IPS DF 6.9 (cell line): ENCODE measurements around the gene LRP6.

ENCODE experiments used
- DNase-seq: peaks from one replicate; pipeline ENCODE4 v3.0.0-alpha.2; 2013; ENCODE audit warnings: low read depth, low spot score
- H3K27ac ChIP-seq: one replicate; pipeline ENCODE4 v1.5.1; 2013; ENCODE audit warnings: low read length, control low read depth
- H3K27me3 ChIP-seq: 2 replicates; pipeline ENCODE4 v1.6.1; 2013; ENCODE audit warnings: mild to moderate bottlenecking, low read length; ENCODE audit not compliant: control insufficient read depth, insufficient read depth
- H3K36me3 ChIP-seq: 2 replicates; pipeline ENCODE4 v1.6.1; 2013; ENCODE audit warnings: low read length; ENCODE audit not compliant: control insufficient read depth, insufficient read depth
- H3K4me1 ChIP-seq: 2 replicates; pipeline ENCODE4 v1.6.1; 2013; ENCODE audit warnings: low read length; ENCODE audit not compliant: control insufficient read depth, insufficient read depth
- H3K4me3 ChIP-seq: 2 replicates; pipeline ENCODE4 v1.5.1; 2013; ENCODE audit warnings: mild to moderate bottlenecking, low read length
- H3K9me3 ChIP-seq: 2 replicates; pipeline ENCODE4 v1.6.1; 2013; ENCODE audit warnings: low read length, inconsistent platforms; ENCODE audit not compliant: control insufficient read depth, insufficient read depth
- WGBS: extraction: QIAGEN DNeasy Blood & Tissue Kit; methylation state at CpG from one replicate; pipeline ENCODE4 v1.1.7; 2013; ENCODE audit warnings: mixed read lengths, missing lambda C conversion rate; ENCODE audit not compliant: insufficient read length, insufficient coverage; 5-methylcytosine and 5-hydroxymethylcytosine counted together

Gene LRP6

DNA sequence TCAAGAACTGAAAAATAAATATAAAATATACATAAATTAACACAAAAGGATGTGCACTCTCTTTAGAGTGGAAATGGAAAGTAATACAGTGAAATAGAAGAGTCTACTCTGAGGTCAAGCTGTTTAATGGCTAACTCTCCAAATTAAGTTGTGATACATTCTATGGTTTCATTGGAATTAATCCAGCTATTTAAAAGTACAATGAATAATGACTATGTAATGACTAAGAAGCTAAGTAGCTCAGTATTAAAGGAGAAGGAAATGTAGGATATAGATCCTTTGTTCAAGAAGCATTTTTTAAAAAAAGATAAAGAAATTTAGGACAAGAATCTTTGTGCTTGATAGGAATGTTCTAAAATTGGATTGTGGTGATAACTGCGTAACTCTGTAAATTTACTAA lies 85.3 kb downstream of the LRP6 start:
- WGBS: no CpG with 5 or more reads among the region's 1 CpG
- Histone ChIP-seq H3K9me3 (no peaks in the 10 kb centered on the region), H3K36me3 (peaks cover 2% of the 10 kb centered on the region; the same call in 1 of the 2 replicates), H3K4me1 (no peaks in the 10 kb centered on the region), H3K27ac (no peak overlapping the region), H3K4me3 (no peak overlapping the region), H3K27me3 (no peaks in the 10 kb centered on the region)
- no peak for DNase-seq

DNA sequence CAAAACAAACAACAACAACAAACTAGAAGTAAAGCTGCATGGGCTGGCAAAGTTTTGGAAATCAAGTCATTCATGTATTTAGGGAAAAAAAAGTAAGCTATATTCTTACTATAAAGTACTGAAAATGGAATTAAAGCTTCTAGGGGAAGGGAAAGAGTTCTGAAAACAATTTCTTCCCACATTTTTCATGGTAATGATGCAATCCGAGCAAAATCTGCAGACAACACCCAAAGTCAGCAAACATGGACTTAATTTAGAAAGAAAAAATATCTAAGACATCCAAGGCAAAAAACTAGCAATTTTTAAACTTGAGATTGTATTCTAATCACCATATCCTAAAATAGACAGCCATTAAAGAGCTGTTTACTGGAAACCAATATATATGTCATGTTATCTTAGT lies 86.3 kb downstream of the LRP6 start:
- WGBS: no CpG with 5 or more reads among the region's 1 CpG
- no peaks in the 10 kb centered on the region for H3K9me3 ChIP-seq
- H3K4me3 ChIP-seq: no peak overlapping the region
- H3K4me1 ChIP-seq: no peaks in the 10 kb centered on the region
- DNase-seq: no peak
- no peak overlapping the region for H3K27ac ChIP-seq
- no peaks in the 10 kb centered on the region for H3K27me3 ChIP-seq
- peaks cover 2% of the 10 kb centered on the region; the same call in 1 of the 2 replicates for H3K36me3 ChIP-seq

DNA sequence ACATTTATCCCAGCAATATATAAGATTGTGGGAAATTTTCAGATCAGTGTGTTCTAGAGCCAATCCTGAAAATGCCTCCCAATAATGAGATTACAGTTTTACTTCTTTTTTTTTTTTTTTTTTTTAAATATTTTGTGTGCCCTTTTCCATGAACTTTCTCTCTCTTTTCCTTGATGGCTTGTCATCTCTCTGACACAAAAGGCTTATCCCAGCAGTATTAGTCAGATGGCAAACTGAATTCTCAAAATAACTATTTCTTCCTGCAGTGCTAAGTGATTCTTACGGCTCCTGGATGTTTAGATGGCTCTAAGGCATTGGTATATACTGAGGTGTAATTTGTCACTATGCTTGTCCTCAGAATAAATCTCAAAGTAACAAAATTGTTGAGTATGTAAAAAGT lies 86.7 kb downstream of the LRP6 start:
- WGBS: no CpG with 5 or more reads among the region's 1 CpG
- Histone ChIP-seq H3K36me3 (peaks cover 2% of the 10 kb centered on the region; the same call in 1 of the 2 replicates), H3K27ac (no peak overlapping the region)

DNA sequence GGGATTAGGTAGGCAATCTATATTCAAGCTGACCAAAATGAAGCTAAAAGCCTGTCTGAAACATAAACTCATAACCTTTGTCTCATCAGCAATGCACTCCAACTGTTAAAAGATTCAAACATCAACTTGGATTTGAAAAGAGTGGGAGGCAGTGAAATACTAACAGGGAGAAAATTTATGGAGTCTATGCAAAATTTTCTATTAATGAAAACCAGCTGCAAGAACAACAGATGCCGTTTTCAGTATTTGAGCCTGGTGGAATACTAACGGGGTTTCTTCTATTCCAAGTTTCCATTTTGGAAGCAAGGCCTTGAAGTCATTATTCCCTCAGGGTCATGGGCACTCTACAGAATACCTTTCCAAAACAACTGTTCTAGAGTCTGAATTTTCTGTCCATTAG lies 88.3 kb downstream of the LRP6 start:
- DNase-seq: no peak
- Histone ChIP-seq H3K4me3 (no peak overlapping the region), H3K36me3 (peaks cover 2% of the 10 kb centered on the region; the same call in 1 of the 2 replicates), H3K9me3 (no peaks in the 10 kb centered on the region), H3K4me1 (no peaks in the 10 kb centered on the region), H3K27ac (no peak overlapping the region), H3K27me3 (no peaks in the 10 kb centered on the region)
- WGBS: no CpG with 5 or more reads among the region's 2 CpGs

More for the DNA sequence above, 86.7 kb downstream of the LRP6 start:
- no peak overlapping the region for H3K4me3 ChIP-seq
- H3K27me3 ChIP-seq: no peaks in the 10 kb centered on the region
- H3K9me3 ChIP-seq: no peaks in the 10 kb centered on the region
- H3K4me1 ChIP-seq: no peaks in the 10 kb centered on the region
- DNase-seq: no peak

DNA sequence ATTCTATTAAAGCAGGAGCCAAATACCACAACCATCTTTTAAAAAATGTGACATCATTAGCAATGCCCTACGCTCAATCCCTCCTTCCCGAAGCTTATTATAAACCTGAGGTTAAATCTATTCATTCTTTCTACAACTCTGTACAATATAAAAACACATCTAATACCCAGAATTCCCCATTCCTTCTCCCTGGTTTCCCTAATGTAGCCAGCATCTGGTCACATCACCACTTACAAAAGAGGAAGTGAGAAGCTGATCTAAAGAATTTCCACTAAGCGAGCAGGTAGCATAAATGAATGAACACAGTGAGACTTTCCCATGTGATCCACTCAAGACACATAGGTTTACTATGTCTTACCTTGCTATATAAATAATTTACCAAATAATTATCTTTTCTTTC lies 90.4 kb downstream of the LRP6 start:
- H3K9me3 ChIP-seq: no peaks in the 10 kb centered on the region
- no peak overlapping the region for H3K4me3 ChIP-seq
- no peaks in the 10 kb centered on the region for H3K27me3 ChIP-seq
- DNase-seq: no peak
- H3K27ac ChIP-seq: no peak overlapping the region
- H3K36me3 ChIP-seq: peaks cover 2% of the 10 kb centered on the region; the same call in 1 of the 2 replicates
- H3K4me1 ChIP-seq: no peaks in the 10 kb centered on the region
- WGBS: 100% methylated on average over 2 of the region's 3 CpGs

DNA sequence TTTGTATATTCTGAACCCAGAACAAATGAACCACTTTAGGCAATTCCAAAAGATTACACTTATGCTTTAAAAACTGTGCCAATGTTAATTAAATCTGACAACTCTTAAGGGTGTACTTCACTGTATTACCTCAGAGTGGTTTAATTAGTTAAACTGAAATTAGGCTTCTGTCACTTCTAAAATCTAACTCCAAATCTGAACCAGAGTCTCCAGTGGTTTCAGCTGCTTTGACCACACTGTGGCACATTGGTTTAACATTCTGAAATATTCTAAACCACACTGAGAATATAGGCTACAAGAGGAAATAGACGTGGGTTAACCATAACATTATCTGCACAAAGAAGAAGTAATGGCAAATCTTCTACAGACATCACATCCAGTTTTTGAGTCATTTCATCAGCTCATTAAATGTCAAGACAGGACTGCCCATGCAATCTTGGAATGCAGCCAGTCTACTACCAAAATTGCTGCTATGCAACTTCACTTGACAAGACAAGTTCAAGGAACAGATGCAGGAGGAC lies 94.8 kb downstream of the LRP6 start:
- no CpG with 5 or more reads among the region's 1 CpG for WGBS
- Histone ChIP-seq H3K4me3 (no peak overlapping the region), H3K9me3 (no peaks in the 10 kb centered on the region), H3K27me3 (no peaks in the 10 kb centered on the region), H3K36me3 (no peaks in the 10 kb centered on the region), H3K27ac (no peak overlapping the region), H3K4me1 (no peaks in the 10 kb centered on the region)
- DNase-seq: no peak

DNA sequence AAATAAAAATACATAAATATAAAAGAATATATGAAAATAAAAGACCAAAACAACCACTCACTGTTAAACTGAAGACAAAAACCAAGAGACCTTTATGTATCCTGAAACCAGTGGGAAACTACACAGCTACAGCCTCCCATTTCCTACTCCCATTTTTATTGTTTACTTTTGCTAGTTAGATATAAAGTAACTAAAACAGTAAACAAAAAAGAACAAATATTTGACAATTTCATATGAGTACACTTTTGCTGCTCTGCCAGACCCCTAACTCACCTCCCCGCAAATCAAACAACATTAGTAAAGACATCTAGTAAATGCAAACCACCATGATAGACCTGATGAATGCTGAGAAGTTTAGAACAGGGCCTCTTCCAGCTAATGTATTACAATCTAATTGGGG lies 99.0 kb downstream of the LRP6 start:
- Histone ChIP-seq H3K9me3 (no peaks in the 10 kb centered on the region), H3K36me3 (no peaks in the 10 kb centered on the region), H3K27ac (no peak overlapping the region), H3K4me3 (no peak overlapping the region), H3K27me3 (no peaks in the 10 kb centered on the region), H3K4me1 (no peaks in the 10 kb centered on the region)
- no peak for DNase-seq
- no CpG with 5 or more reads among the region's 1 CpG for WGBS

DNA sequence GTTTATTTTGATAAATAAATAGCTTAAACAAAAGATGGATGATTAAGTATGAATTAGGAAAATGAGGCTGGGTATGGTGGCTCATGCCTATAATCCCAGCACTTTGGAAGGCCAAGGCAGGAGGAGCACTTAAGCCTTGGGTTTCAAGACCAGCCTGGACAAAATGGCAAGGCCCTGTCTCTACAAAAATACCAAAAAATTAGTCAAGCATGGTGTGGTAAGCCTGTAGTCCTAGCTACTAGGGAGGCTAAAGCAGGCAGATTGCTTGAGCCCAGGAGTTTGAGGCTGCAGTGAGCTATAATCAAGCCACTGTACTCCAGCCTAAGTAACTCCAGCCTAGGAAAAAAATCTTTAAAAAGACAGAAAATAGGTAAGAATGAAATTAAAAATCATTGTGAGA lies 100.1 kb downstream of the LRP6 start:
- DNase-seq: no peak
- Histone ChIP-seq H3K9me3 (no peaks in the 10 kb centered on the region), H3K27ac (no peak overlapping the region), H3K4me3 (no peak overlapping the region), H3K4me1 (no peaks in the 10 kb centered on the region), H3K27me3 (no peaks in the 10 kb centered on the region), H3K36me3 (no peaks in the 10 kb centered on the region; the same call in 1 of the 2 replicates)

DNA sequence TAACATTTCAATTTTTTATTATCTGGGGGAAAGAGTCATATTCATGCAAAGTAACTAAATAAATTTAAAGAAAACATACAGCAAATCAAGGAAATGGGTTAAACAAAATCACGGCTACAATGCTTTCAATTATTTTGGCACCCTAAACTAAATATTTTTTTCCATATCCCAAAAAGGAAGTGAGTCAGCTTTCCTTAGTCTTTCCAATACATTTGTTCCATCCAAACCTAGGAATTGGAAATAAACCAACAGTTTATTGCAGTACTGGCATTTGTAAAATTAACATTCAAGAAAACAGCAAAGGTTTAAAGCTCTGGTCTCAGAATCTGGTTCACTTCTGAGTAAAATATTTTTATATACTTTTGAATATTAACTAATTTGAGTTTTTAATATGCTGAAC lies 106.9 kb downstream of the LRP6 start:
- no peaks in the 10 kb centered on the region for H3K9me3 ChIP-seq
- H3K27me3 ChIP-seq: no peaks in the 10 kb centered on the region
- no CpG with 5 or more reads among the region's 1 CpG for WGBS
- H3K36me3 ChIP-seq: peaks cover 6% of the 10 kb centered on the region; the same call in 1 of the 2 replicates
- no peak for DNase-seq
- no peak overlapping the region for H3K4me3 ChIP-seq
- H3K27ac ChIP-seq: no peak overlapping the region
- no peaks in the 10 kb centered on the region for H3K4me1 ChIP-seq

DNA sequence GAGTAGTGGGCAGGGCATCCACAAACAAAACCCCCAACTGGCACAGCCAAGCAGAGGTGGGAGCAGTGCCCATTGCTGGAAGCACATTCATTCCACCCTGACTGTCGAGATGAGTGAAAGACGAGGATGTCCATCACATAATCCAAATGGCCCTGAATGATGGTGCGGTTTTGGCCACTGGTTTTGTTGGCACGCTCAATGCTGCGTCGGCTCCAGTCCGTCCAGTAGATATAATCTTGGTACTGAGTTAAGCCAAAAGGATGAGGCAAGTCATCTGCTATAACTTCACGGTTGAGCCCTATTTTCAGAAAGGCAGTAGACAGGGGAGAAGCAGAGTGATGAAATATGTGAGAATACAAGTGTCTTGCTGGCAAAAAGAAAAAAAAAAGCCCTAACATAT lies 108.0 kb downstream of the LRP6 start:
- Histone ChIP-seq H3K36me3 (peaks cover 6% of the 10 kb centered on the region; the same call in 1 of the 2 replicates), H3K9me3 (no peaks in the 10 kb centered on the region), H3K27me3 (no peaks in the 10 kb centered on the region), H3K4me3 (no peak overlapping the region), H3K4me1 (no peaks in the 10 kb centered on the region), H3K27ac (no peak overlapping the region)
- DNase-seq: no peak
- WGBS: no CpG with 5 or more reads among the region's 8 CpGs

DNA sequence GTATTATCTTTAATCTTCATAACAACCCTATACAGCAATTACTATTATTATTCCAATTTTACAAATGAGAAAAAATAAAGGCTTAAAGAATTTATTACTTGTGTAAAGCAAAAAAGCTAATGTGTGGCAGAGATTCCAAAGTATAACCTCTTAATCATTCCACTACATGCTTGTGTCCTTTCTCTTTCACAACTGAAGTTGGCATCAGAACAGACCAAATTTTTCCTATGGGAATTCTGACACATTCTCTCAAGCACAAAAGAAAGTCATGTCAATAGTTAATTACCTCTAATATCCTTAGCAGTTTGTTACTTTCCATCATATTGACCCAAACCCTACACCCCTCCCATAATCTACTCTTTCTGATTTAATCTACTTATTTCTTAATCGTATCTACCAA lies 109.4 kb downstream of the LRP6 start:
- no peak overlapping the region for H3K4me3 ChIP-seq
- DNase-seq: no peak
- H3K9me3 ChIP-seq: no peaks in the 10 kb centered on the region
- H3K36me3 ChIP-seq: peaks cover 6% of the 10 kb centered on the region; the same call in 1 of the 2 replicates
- H3K4me1 ChIP-seq: no peaks in the 10 kb centered on the region
- no peak overlapping the region for H3K27ac ChIP-seq
- no peaks in the 10 kb centered on the region for H3K27me3 ChIP-seq
- WGBS: 100% methylated on average over 1 of the region's 1 CpG
